Measurements from ENCODE around the gene MPHOSPH9.

- no peak for TF ChIP-seq CTCF (IDR thresholded peaks at IDR 0.05)
- no peak for TF ChIP-seq POLR2A (IDR thresholded peaks at IDR 0.05)
These were observed 97.3 kb downstream of the MPHOSPH9 start for GRCh38 chr12:123135688-123136087.

Data from lower leg skin (tissue), 3 donors.